Astrocyte of the hippocampus (primary cell): Measurements from ENCODE around the gene SPATC1L.

Source experiments
- DNase-seq: peaks from one replicate; pipeline ENCODE4 v3.0.0; 2011; ENCODE audit warnings: low read depth, low spot score

The SPATC1L gene

DNA sequence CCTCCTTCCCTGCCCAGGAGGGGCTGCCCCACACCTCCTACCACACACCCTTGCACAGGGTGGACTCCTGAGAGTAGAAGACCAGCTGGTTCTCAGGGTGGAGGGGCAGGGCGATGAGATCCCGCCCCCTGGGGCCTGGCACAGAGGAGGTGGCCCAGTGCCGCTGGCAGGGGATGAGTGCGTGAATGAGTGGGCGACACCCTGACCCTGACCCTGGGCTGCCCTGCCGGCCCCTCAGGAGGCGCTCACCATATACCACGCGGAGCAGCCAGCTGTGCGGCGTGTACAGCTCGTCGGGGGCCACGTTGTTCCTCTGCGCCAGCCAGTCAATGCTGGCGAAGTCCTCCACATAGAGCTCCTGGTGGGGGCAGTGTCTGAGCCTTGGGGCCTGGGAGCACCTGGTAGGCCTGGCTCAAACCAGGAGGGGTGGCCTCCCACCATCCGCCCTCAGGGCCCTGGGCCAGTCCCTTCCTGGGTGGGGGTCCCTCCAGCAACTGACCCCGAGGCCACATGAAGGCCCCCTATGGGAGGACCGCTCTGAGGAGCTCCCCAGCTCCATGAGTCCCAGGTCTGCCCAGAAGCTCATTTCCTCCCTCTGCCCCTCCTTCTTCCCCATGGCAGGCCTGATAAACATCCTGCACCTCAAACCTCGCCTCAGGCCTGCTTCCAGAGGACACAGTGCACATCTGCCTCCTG is 31.3 kb upstream of the SPATC1L start:
- DNase-seq, result no peak

- no peak for DNase-seq
Measured at GRCh38 chr21:46214478-46215340, 30.4 kb upstream of the SPATC1L start.

- DNase-seq, result no peak
Measured at GRCh38 chr21:46213620-46214286, 29.5 kb upstream of the SPATC1L start.

DNA sequence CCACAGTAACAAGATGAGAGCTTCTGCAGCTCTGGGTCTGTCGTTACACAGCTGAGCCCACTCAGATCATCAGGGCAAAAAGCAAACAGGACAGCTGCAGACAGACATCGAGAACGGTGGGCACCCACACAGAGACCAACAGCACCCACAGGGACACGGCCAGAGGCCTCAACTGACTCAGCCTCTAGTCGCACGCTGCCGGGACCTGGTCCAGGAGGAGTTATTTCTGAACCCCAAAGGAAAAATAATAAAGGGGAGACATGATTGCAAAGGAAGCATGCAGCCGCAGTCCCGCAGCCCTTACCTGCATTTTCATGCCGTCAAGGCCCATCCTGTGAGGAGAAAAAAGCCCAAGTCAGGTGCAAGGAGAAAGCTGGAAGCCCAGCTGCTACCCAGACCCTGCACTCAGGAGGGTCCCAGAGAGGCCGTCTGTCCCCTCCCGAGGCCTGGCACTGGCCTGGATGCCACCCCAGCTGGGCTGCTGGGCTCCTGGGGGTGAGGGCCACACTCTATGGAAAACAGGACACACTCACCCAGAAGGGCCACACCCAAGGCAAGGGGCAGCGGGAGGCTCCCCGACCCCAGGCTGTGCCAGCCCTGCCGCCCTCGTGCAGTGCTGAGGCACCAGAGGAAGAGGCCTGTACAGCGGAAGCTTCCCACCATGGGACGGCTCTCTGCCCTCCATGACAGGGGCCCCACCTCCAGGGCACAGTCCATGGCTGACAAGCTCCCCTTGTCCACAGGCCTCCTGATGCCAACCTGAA is 28.6 kb upstream of the SPATC1L start:
- DNase-seq, result no peak

GRCh38 chr21:46211786-46212720 is 27.8 kb upstream of the SPATC1L start:
- no peak for DNase-seq

DNA sequence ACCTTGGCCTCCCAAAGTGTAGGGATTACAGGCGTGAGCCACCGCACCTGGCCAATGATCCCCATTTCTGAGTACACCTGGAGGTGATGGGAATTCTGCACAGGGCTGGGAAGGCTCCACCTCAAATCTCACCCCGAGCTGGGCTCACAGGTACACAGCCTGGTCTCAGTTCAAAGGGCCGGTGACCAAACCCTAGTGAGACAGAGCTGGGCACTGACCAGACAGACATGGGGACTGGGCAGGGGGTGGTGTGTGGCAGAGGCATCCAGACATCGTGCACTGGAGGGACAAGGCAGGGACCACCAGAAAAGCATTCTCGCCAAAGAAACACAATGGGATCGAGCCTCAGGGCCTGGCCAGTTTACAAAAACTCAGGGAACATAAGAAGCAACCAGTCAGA is 27.1 kb upstream of the SPATC1L start:
- no peak for DNase-seq

- no peak for DNase-seq
Measured at GRCh38 chr21:46210378-46211136, 26.3 kb upstream of the SPATC1L start.

- DNase-seq, result no peak
Measured at GRCh38 chr21:46208761-46209721, 24.8 kb upstream of the SPATC1L start.

DNA sequence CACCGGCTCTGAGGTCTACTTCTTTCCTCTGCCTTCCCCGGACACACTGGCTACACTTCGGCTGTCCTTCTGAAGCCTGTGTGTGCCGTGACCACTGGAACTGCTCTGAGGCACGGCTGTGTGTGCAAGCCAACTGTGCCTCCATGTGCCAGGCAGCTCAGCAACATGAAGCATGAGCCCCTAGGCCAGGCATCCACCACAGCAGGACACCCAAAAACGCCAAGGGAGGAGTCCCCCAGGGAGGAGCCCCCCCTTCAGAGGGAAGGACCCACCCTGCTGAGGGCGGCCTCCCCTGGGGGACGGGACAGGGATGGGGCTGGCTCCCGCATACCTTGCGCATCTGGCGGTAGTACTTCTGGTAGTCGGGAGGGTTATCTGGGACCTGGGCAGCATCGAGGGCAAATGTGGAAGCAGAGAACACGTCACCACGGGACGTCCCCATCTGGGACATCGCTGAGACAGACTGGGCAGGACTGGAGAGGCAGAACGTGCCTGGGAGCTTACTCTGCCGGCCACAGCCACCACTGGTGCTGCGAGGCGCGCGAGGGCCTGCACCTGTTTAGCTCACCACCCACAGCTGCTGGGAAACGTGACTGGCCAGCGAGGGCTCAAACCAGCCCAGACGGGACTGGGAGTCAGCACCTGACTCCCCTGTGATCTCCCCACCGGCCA is 23.8 kb upstream of the SPATC1L start:
- DNase-seq, result no peak

GRCh38 chr21:46207006-46207919 is 23.0 kb upstream of the SPATC1L start:
- DNase-seq, result no peak

DNA sequence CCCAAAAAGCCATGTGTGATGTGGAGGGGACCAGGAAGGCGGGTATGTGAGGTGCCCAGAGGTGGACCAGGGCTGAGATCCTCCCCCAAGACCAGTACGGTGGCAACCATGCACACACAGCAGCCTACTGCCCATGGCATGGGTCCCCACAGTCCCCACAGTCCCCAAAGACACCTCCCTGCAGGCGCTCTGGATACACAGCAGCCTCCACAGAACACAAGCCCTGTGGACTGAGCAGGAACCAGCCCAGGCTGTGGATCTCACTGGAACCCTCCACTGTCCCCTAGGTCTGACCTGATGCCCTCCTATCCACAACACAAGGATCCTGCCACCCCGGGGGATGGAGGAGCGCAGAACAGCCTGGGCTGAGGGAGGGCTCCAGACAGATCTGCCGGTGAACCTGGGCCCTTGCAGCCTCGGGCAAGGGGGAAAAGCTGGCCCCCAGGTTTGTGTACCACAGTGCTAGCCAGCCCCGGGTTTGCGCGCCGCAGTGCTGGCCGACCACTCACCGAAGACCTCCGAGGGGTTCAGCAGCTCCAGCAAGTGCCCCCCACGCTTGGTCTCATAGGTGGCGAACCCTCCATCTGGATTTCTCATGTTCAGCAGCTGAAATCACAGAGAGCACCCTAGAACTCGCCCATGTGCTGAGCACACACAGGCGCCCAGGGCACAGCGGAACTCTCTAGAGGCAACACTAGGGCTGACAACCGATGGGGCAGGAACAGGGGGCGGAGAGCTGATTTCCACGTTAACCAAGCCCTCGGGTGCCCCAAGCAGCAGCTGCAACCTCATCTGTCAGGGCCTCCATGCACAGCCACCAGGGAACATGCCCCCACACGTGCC is 22.1 kb upstream of the SPATC1L start:
- no peak for DNase-seq

- no peak for DNase-seq
Measured at GRCh38 chr21:46205766-46206162, 21.5 kb upstream of the SPATC1L start.

DNA sequence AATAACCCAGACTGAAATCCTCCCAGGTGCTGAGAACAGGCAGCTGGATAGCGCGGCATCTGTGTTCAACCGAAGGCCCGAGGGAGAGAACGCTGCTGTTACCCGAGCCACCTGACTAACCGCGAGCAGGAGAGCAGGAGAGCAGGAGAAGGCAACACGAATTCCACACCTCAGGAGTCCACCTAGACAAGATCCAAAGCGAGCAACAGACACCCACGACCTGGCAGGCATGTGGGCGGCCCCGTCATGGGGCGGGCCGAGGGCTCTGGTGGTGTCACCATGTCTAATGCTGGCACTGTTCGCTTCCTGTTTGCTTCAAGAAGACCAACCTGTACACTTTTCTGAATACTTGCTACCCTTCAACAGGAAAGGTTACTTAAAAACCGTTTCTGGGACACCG is 20.9 kb upstream of the SPATC1L start:
- no peak for DNase-seq

GRCh38 chr21:46203203-46203600 is 18.9 kb upstream of the SPATC1L start:
- DNase-seq, result no peak

DNA sequence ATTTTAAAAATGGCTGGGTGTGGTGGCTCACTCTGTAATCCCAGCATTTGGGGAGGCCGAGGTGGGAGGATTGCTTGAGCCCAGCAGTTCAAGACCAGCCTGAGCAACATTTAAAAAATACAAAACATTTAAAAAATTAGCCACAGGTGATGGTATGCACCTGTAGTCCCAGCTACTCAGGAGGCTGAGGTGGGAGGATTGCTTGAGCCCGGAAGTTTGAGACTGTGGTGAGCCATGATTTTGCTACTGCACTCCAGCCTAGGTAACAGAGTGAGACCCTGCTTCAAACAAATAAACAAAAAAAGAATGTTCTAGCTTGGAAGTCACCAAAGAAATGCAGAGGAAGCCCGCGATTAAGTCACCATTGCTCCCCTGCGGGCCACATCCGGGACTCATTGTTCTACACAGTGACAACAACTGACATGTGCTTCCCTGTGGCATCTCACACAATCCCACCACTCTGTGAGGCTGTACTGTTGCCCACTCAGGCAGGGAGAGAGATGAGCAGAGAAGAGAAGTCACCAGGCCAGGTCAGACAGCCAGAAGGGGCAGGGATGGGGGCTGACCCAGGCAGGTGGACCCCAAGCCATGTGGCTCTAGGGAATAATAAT is 18.4 kb upstream of the SPATC1L start:
- DNase-seq, result no peak
